ENCODE results near the gene CAPNS1. TPM values are rescaled to one million over a fixed set of nuclear protein-coding genes. Genes with fewer than 3 reads are reported as not detected.

The CAPNS1 gene
- total and polyA plus RNA-seq, 9 of the 15 experiments (the other 6 are each of a cell fraction or from before 2014, with no cell fraction given) = 77.9 to 576 (median 258) TPM

- intact Hi-C loops (cut with micrococcal nuclease) = no loop called here
- no peak overlapping the region for H3K4me3 ChIP-seq
- H3K27ac ChIP-seq (ENCODE audit: extremely low read depth, low read depth, low read length) = no peak overlapping the region
- TF ChIP-seq HCFC1 (IDR thresholded peaks at IDR 0.05; ENCODE audit: low read depth, low read length) (no peak), PHTF2 (CRISPR knock-in tag; IDR thresholded peaks at IDR 0.05) (no peak), ZNF280B (CRISPR knock-in tag; IDR thresholded peaks at IDR 0.05) (no peak), NFIC (IDR thresholded peaks at IDR 0.05) (no peak), ZNF253 (CRISPR knock-in tag; conservative IDR thresholded peaks at IDR 0.05) (no peak), MGA (IDR thresholded peaks at IDR 0.05) (no peak), PHB (CRISPR knock-in tag; IDR thresholded peaks at IDR 0.05) (no peak), HDAC3 (IDR thresholded peaks at IDR 0.05; ENCODE audit: borderline replicate concordance, partially characterized antibody) (no peak)
- no peak for FAIRE-seq
- 92% methylated on average over 3 of the region's 3 CpGs for WGBS (ENCODE audit: insufficient coverage, low coverage, missing lambda C conversion rate)
- peaks cover 52% of the 10 kb centered on the region for H3K36me3 ChIP-seq (ENCODE audit: control insufficient read depth, insufficient read depth, low read length)
- peaks cover 4% of the 10 kb centered on the region for H3K79me2 ChIP-seq (ENCODE audit: control insufficient read depth, insufficient read depth, low read length)
- no peaks in the 10 kb centered on the region for H3K27me3 ChIP-seq (ENCODE audit: control insufficient read depth in 2 of 2, insufficient read depth in 2 of 2, low read length in 2 of 2)
- CTCF ChIA-PET (ENCODE audit: low intra/inter-chr PET ratio) = no interaction called here
- no peak overlapping the region for H3K4me2 ChIP-seq (ENCODE audit: insufficient read depth, low read length)
- no peak overlapping the region for H2AFZ ChIP-seq (ENCODE audit: low read depth, low read length)
- no peaks in the 10 kb centered on the region for H3K9me3 ChIP-seq (replicated peaks; ENCODE audit: control insufficient read depth, insufficient read depth, low read depth, low read length)
- POLR2A ChIA-PET = interaction anchor here (1.0 to 2.1 kb wide), 2 partner anchors 11 to 55 kb away, joined by 3 to 6 read pairs; partner anchors contain the start of gene THAP8
- BruUV-seq (replicated peaks) = no TSS peak
- peaks cover 4% of the 10 kb centered on the region for H3K9me1 ChIP-seq (ENCODE audit: control insufficient read depth, insufficient read depth, low read length)
- H3K9ac ChIP-seq (ENCODE audit: insufficient read depth in 1 of 2, low read depth in 2 of 2, low read length in 2 of 2) = no peak overlapping the region
- in situ Hi-C loops (cut with MboI) = no loop called here
- H3K4me1 ChIP-seq (replicated peaks in 1 of 2; ENCODE audit: control insufficient read depth in 2 of 2, insufficient read depth in 2 of 2, low read length in 2 of 2) = peaks cover 12 to 38% of the 10 kb centered on the region in 2 experiments; a peak in 4 of 5 replicates
- no peaks in the 10 kb centered on the region; the same call in 1 of the 2 replicates for H4K20me1 ChIP-seq (replicated peaks; ENCODE audit: control insufficient read depth, insufficient read depth, low read length)
- ATAC-seq = no peak
- no peak for DNase-seq (ENCODE audit: extremely low read depth in 1 of 4, low spot score in 3 of 4)
Measured at GRCh38 chr19:36108684-36109083, 31.2 kb upstream of the CAPNS1 start.

All from K562 (cell line).